Esophagus squamous epithelium (tissue), 4 donors: ENCODE data around the gene DES.

ENCODE experiments used
- CTCF ChIP-seq, 6 experiments: fragments of 450-650 bp in 4 of 6; fragments of 200-600 bp in 2 of 6; sonication (generic) in 2 of 6; IDR thresholded peaks; one replicate each; pipeline ENCODE4 v1.5.1; 2016 to 2019; ENCODE audit warnings: antibody characterized with exemption in 6 of 6, mild to moderate bottlenecking in 4 of 6, moderate library complexity in 4 of 6
- POLR2A ChIP-seq, 4 donors: fragments of 450-650 bp; IDR thresholded peaks; one replicate each; pipeline ENCODE4 v1.6.1; 2017; ENCODE audit warnings: antibody characterized with exemption in 4 of 4, mild to moderate bottlenecking in 4 of 4, moderate library complexity in 3 of 4

GRCh38 chr2:219369447-219369861, 48.7 kb upstream of the DES start:
- TF ChIP-seq CTCF (IDR thresholded peaks at IDR 0.05) (no peak), POLR2A (IDR thresholded peaks at IDR 0.05) (no peak)
